Activated CD8-positive, alpha-beta memory T cell treated with anti-CD3 and anti-CD28 coated beads, Interleukin-2, amount 50 U/mL, for 4 hours (primary cell): ENCODE data around the gene CANT1.

Experiments
- DNase-seq: peaks from one replicate; pipeline ENCODE4 v3.0.0-alpha.2; 2020

The CANT1 gene

GRCh38 chr17:79009397-79010303 is at the start of gene CANT1:
CANT1 (minus strand) TSS chr17:79009764; CDS start chr17:78997622, 12,142 bp downstream.
- peak; percentile 81 for DNase-seq

DNA sequence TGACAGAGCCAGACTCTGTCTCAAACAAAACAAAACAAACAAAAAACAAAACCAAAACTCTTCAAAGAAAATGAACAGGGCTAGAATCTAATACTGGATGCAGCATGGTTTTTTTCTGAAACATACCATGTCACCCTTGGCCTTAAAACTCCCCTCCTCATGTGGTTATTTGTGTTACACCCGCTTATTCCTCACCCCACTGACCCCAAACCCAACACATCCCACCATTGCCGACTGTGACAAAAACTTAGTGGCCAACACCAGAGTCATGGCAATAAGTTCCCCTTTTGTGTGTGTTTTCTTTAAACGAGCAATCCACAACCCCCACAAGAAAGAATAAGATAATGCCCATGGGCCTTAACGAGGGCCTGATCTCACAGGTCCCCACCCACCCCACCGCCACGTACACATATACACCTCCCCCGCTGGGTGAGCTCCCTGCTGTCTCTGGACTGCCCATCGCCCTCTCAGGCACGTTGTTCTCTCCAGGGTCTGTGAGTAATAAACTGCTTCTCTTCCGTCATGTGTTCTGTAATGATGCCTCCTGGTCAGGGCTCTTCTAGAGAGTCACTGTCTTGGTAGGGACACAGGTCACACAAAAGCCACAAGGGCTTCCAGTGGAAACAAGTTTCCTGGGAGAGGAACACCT is 48.3 kb upstream of the CANT1 start:
- DNase-seq, result no peak

DNA sequence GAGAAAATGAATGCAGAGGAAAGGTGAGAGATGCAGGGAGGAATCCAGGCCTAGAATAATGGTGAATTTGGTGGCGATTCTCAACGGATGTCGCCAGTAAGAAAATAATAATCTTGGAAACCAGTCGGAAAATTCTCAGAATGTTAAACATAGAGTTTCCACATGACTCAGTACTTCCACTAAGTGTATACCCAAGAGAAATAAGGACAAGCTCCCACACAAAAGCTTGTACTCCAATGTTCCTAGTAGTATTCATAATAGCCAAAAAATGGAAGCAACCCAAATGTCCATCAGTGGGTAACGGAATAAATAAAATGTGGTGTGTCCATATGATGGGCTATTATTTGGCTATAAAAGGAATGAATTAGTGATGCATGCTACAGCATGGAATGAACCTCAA is 45.6 kb upstream of the CANT1 start:
- no peak for DNase-seq

DNA sequence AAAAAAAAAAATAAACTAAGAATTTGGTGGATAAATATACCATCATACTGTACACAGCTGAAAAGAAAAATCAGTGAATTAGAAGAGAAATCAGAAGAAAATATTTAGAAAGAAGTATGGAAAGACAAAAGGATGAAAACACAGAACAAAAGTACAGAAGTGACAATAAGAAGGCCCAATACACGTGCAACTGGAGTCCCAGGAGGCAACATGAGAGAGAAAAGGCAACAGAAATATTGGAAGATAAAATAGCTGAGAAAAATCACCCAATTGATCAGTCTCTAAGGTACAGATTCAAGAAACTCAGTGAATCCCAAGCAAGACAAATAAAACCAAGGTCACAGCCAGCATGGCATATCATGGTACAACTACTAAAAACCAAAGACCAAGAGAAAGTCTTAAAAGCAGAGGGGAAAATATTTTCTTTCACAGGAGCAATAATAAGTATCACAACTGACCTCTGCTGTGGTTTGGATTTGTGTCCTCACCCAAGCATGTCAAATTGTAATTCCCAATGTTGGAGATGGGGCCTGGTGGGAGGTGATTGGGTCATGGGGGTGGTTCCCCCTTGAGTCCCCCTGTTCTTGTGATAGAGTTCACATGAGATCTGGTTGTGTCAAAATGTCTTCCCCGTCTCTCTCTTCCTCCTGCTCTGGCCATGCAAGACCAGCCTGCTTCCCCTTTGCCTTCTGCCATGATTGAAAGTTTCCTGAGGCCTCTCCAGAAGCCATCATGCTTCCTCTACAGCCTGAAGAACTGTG is 44.8 kb upstream of the CANT1 start:
- no peak for DNase-seq

GRCh38 chr17:79053251-79053925 is 43.8 kb upstream of the CANT1 start:
- DNase-seq, result no peak

DNA sequence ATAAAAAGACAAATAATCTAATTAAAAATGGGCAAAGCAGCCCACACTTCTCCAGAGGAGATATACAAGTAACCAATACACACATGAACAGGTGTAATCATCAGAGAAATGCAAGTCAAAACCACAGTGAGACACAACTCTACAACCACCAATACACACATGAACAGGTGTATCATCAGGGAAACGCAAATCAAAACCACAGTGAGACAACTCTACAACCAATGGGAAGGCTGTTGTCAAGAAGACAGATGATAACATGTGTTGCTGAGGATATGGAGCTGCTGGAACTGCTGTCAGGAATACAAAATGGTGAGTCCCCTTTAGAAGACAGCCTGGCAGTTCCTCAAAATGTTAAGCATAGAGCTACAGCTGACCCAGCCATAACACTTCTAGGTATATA is 42.6 kb upstream of the CANT1 start:
- DNase-seq, result no peak

GRCh38 chr17:79051306-79051705 is 41.7 kb upstream of the CANT1 start:
- no peak for DNase-seq

DNA sequence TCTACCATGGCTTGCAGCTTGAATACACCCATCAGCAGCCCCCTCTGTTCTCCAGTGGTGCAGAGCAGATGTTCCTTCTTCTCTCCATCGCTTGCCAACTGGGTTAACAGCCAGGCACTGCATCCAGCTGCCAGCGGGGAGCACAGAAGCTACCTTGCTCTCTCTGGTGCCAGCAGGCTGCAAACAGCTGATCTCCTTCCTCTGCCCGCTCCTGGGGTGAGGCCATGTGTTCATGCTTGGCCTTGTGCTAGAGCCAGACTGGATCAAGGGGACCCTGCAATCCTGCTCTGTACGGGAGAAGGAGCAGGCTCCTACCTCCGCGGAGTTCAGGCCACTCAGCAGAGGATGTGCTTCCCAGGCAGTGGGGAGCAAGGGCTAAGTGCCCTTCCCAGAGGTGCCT is 41.0 kb upstream of the CANT1 start:
- DNase-seq, result no peak

GRCh38 chr17:79049821-79050220 is 40.3 kb upstream of the CANT1 start:
- no peak for DNase-seq

DNA sequence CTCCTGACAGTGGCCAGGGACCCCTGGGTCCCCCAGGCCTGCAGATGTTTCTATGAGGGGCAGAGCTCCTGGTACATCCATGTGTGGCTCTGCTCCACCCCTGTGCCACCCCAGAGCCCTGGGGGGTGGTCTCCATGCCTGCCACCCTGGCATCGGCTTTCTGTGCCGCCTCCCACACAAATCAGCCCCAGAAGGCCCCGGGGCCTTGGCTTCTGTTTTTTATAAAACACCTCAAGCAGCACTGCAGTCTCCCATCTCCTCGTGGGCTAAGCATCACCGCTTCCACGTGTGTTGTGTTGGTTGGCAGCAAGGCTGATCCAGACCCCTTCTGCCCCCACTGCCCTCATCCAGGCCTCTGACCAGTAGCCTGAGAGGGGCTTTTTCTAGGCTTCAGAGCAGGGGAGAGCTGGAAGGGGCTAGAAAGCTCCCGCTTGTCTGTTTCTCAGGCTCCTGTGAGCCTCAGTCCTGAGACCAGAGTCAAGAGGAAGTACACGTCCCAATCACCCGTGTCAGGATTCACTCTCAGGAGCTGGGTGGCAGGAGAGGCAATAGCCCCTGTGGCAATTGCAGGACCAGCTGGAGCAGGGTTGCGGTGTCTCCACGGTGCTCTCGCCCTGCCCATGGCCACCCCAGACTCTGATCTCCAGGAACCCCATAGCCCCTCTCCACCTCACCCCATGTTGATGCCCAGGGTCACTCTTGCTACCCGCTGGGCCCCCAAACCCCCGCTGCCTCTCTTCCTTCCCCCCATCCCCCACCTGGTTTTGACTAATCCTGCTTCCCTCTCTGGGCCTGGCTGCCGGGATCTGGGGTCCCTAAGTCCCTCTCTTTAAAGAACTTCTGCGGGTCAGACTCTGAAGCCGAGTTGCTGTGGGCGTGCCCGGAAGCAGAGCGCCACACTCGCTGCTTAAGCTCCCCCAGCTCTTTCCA is 39.5 kb upstream of the CANT1 start:
- no peak for DNase-seq

DNA sequence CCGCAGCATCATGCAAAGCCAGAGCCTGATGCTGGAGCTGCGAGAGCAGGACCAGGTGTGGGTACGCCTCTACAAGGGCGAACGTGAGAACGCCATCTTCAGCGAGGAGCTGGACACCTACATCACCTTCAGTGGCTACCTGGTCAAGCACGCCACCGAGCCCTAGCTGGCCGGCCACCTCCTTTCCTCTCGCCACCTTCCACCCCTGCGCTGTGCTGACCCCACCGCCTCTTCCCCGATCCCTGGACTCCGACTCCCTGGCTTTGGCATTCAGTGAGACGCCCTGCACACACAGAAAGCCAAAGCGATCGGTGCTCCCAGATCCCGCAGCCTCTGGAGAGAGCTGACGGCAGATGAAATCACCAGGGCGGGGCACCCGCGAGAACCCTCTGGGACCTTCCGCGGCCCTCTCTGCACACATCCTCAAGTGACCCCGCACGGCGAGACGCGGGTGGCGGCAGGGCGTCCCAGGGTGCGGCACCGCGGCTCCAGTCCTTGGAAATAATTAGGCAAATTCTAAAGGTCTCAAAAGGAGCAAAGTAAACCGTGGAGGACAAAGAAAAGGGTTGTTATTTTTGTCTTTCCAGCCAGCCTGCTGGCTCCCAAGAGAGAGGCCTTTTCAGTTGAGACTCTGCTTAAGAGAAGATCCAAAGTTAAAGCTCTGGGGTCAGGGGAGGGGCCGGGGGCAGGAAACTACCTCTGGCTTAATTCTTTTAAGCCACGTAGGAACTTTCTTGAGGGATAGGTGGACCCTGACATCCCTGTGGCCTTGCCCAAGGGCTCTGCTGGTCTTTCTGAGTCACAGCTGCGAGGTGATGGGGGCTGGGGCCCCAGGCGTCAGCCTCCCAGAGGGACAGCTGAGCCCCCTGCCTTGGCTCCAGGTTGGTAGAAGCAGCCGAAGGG is 38.6 kb upstream of the CANT1 start:
- no peak for DNase-seq

- no peak for DNase-seq
These were observed 37.8 kb upstream of the CANT1 start for GRCh38 chr17:79047291-79047920.

- DNase-seq, result no peak
These were observed 37.3 kb upstream of the CANT1 start for GRCh38 chr17:79046916-79047280.

- no peak for DNase-seq
These were observed 36.8 kb upstream of the CANT1 start for GRCh38 chr17:79046197-79046915.

DNA sequence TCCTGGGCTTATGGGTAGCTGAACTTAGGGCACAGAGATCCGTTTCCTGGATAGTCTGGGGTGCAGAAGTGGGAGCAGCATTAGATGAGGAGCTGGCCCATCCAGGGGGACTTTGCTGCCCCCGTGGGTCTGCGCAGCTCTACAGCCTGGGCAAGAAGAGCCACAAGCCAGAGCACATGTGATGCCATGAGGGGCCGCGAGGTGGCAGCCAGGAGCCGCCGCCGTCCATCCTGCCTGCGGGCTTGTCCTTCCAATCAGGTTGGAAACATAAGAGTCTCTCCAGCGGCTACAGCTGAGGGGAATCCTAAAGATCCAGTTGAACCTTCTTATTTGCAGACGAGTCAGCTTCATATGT is 36.3 kb upstream of the CANT1 start:
- peak; percentile 59 for DNase-seq

- no peak for DNase-seq
These were observed 35.6 kb upstream of the CANT1 start for GRCh38 chr17:79045001-79045729.

- no peak for DNase-seq
These were observed 34.9 kb upstream of the CANT1 start for GRCh38 chr17:79044462-79044861.

DNA sequence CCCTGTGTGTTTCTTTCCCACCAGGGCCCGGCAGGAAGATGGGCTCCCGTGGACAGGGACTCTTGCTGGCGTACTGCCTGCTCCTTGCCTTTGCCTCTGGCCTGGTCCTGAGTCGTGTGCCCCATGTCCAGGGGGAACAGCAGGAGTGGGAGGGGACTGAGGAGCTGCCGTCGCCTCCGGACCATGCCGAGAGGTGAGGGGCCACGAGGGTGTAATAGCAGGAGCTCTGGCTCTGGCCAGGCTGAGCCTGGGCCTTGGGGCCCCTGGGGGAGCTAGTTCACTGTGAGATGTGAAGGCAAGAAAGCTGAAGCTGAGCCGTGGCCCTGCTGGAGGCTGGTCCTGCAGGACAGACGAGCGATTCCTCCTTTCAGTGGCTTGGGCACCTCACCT is 34.4 kb upstream of the CANT1 start:
- no peak for DNase-seq
